Hepatocyte (in vitro differentiated cells): Measurements from ENCODE around the gene FHIP2A. TPM values are rescaled to one million over a fixed set of nuclear protein-coding genes. Genes with fewer than 3 reads are reported as not detected.
"Not testable (repeated sequence)": the region's sequence is repeated elsewhere in the genome, so short reads cannot be mapped to it uniquely, and the experiment has no call there.

ENCODE experiments used
- DNase-seq: peaks from one replicate; pipeline ENCODE4 v3.0.0-alpha.2; 2016; ENCODE audit warnings: low spot score
- H2AFZ ChIP-seq: fragments of 200-600 bp; sonication (generic); 2 replicates; pipeline ENCODE4 v1.6.0; 2016; ENCODE audit warnings: antibody characterized with exemption, mild to moderate bottlenecking
- H3K27ac ChIP-seq: fragments of 200-600 bp; sonication (generic); 2 replicates; pipeline ENCODE4 v1.5.1; 2016; ENCODE audit warnings: mild to moderate bottlenecking
- H3K27me3 ChIP-seq: fragments of 200-600 bp; sonication (generic); 2 replicates; pipeline ENCODE4 v1.6.1; 2016
- H3K36me3 ChIP-seq: fragments of 200-600 bp; sonication (generic); replicated peaks from 2 replicates; pipeline ENCODE4 v1.5.1; 2016; ENCODE audit warnings: low read depth; ENCODE audit not compliant: insufficient read depth
- H3K4me1 ChIP-seq: fragments of 200-600 bp; sonication (generic); 2 replicates; pipeline ENCODE4 v1.5.1; 2016; ENCODE audit warnings: mild to moderate bottlenecking, moderate library complexity; ENCODE audit not compliant: insufficient read depth
- H3K4me2 ChIP-seq: fragments of 200-600 bp; sonication (generic); 2 replicates; pipeline ENCODE4 v1.6.0; 2016
- H3K4me3 ChIP-seq: fragments of 200-600 bp; sonication (generic); 2 replicates; pipeline ENCODE4 v1.5.1; 2016; ENCODE audit warnings: mild to moderate bottlenecking
- H3K79me2 ChIP-seq: fragments of 200-600 bp; sonication (generic); 2 replicates; pipeline ENCODE4 v1.6.0; 2017; ENCODE audit warnings: mild to moderate bottlenecking
- H3K9me2 ChIP-seq: fragments of 200-600 bp; sonication (generic); replicated peaks from 2 replicates; pipeline ENCODE4 v1.6.0; 2017; ENCODE audit warnings: mild to moderate bottlenecking; ENCODE audit not compliant: insufficient read depth
- H3K9me3 ChIP-seq: fragments of 200-600 bp; sonication (generic); 2 replicates; pipeline ENCODE4 v1.5.1; 2016; ENCODE audit warnings: low read depth, mild to moderate bottlenecking
- H4K20me1 ChIP-seq: fragments of 200-600 bp; sonication (generic); 2 replicates; pipeline ENCODE4 v1.6.0; 2016; ENCODE audit warnings: mild to moderate bottlenecking; ENCODE audit not compliant: insufficient read depth, poor library complexity, severe bottlenecking
- EZH2 ChIP-seq: fragments of 200-600 bp; sonication (generic); IDR thresholded peaks from 2 replicates; pipeline ENCODE4 v1.6.1; 2016; ENCODE audit warnings: antibody characterized with exemption, mild to moderate bottlenecking, borderline replicate concordance
- EZH2phosphoT487 ChIP-seq: fragments of 200-600 bp; sonication (generic); IDR thresholded peaks from one replicate; pipeline ENCODE4 v1.6.1; 2018; ENCODE audit warnings: antibody characterized with exemption, mild to moderate bottlenecking, low read depth, moderate library complexity; ENCODE audit not compliant: unreplicated experiment, severe bottlenecking
- WGBS: methylation state at CpG from one replicate; pipeline ENCODE4 v1.1.6; 2016; ENCODE audit warnings: low lambda C conversion rate; ENCODE audit errors: missing lambda C conversion rate; 5-methylcytosine and 5-hydroxymethylcytosine counted together
- polyA plus RNA-seq: library from polyadenylated mRNA; unstranded; fragments of >200 nt; fragmentation: Nextera tagmentation; extraction: Ambion mirVana; gene quantifications from 2 replicates; pipeline ENCODE4 v1.2.1, GENCODE V29; 2016
- total RNA-seq: library from RNA; depleted of rRNA; stranded (reverse); fragments of >200 nt; gene quantifications from 2 replicates; pipeline ENCODE4 v1.2.3, GENCODE V29; 2014
- TF ChIP-seq, protein P1 (sequence below): fragments of 200-600 bp; sonication (generic); IDR thresholded peaks from 2 replicates; pipeline ENCODE4 v1.5.1; 2016; ENCODE audit warnings: antibody characterized with exemption, mild to moderate bottlenecking; ENCODE audit not compliant: poor library complexity

The FHIP2A gene
- total and polyA plus RNA-seq, 2 experiments from 2014 or later, result 9.5 to 24.6 TPM

DNA sequence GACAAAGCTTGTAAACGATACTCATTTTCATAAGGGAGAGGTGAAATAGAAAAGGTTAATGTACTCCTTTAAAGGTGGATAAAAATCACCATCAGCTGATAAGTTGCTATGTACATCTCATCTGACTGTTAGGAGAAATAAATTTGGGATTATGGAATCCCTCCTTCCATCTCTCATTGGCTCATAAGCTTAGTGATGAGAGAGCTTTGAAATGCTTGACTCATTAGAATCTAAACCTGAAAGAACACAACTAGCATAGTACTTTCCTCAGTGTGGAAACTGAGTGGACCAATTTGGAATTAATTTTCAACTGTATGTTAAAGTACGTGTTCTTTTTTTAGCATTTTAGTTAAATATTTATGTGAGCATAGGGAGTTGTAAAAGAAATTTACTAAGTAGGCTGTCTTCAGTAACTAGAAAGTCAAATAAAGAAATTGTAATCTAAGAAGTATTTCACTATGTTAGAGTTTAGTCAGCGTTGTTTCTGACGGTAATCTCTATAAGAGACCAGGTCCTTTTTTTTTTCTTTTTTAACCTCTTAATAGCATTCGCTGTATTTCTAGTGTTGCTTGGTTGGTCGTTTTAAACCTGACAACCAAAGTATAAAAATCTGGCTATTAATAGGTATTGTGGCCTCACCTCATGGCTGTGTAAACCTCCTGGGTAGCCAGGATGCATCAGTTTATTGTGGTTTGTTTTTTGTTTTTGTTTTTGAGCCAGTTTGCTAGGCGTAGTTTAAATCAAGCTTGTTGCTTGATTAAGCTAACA is 34.4 kb downstream of the FHIP2A start:
- no peaks in the 10 kb centered on the region for H3K79me2 ChIP-seq
- H4K20me1 ChIP-seq, result no peaks in the 10 kb centered on the region
- no peak for DNase-seq
- no peak overlapping the region for H3K4me2 ChIP-seq
- no peaks in the 10 kb centered on the region for H3K9me3 ChIP-seq
- no peak overlapping the region for H3K4me3 ChIP-seq
- TF ChIP-seq EZH2, result no peak
- TF ChIP-seq EZH2phosphoT487, result no peak
- TF ChIP-seq, protein P1, sequence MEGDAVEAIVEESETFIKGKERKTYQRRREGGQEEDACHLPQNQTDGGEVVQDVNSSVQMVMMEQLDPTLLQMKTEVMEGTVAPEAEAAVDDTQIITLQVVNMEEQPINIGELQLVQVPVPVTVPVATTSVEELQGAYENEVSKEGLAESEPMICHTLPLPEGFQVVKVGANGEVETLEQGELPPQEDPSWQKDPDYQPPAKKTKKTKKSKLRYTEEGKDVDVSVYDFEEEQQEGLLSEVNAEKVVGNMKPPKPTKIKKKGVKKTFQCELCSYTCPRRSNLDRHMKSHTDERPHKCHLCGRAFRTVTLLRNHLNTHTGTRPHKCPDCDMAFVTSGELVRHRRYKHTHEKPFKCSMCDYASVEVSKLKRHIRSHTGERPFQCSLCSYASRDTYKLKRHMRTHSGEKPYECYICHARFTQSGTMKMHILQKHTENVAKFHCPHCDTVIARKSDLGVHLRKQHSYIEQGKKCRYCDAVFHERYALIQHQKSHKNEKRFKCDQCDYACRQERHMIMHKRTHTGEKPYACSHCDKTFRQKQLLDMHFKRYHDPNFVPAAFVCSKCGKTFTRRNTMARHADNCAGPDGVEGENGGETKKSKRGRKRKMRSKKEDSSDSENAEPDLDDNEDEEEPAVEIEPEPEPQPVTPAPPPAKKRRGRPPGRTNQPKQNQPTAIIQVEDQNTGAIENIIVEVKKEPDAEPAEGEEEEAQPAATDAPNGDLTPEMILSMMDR, result no peak
- H3K36me3 ChIP-seq, result no peaks in the 10 kb centered on the region
- no peaks in the 10 kb centered on the region for H3K9me2 ChIP-seq
- H3K27ac ChIP-seq, result peak overlapping the region; percentile 71
- WGBS, result 84% methylated on average over 7 of the region's 7 CpGs
- H3K27me3 ChIP-seq, result no peaks in the 10 kb centered on the region
- no peak overlapping the region for H2AFZ ChIP-seq
- H3K4me1 ChIP-seq, result no peaks in the 10 kb centered on the region

DNA sequence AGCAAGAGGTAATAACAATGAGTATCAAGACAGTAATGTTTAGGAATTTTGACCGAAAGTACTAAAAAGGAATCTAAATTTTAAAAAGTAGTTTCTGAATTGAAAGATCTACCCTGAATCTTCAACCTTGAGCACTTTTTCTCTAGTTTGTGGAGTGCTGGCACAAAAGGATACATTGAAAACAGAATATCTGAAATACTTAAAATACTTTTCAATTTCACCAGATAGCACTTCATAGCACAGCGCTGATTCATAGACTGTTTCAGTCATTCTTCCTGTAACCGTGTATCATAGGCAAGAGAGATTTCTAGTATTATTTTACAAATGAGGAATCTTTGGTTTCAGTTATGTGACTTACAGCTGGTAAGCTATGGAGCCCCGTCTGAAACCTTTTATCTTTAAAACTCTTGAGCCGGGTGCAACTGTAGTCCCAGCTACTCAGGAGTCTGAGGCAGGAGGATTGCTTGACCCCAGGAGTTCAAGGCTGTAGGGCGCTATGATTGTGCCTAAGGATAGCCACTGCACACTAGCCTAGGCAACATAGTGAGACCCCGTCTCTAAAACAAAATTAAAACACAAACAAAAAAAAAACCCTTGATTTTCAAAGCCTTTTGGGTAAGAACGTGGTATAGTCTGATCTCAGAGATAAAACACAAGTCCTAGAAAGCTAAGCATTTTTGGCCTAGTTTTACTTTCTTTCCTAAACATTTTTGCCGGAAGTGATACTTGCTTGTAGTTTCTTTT is 35.1 kb downstream of the FHIP2A start:
- Histone ChIP-seq H3K9me2 (no peaks in the 10 kb centered on the region), H3K27ac (peak overlapping the region; percentile 71), H3K4me1 (no peaks in the 10 kb centered on the region), H3K4me3 (no peak overlapping the region), H3K79me2 (no peaks in the 10 kb centered on the region), H2AFZ (no peak overlapping the region), H3K9me3 (no peaks in the 10 kb centered on the region), H3K27me3 (no peaks in the 10 kb centered on the region), H3K4me2 (no peak overlapping the region), H3K36me3 (no peaks in the 10 kb centered on the region), H4K20me1 (no peaks in the 10 kb centered on the region)
- 91% methylated on average over 9 of the region's 9 CpGs for WGBS
- TF ChIP-seq, protein P1, result no peak
- TF ChIP-seq EZH2phosphoT487 (no peak), EZH2 (no peak)
- no peak for DNase-seq

DNA sequence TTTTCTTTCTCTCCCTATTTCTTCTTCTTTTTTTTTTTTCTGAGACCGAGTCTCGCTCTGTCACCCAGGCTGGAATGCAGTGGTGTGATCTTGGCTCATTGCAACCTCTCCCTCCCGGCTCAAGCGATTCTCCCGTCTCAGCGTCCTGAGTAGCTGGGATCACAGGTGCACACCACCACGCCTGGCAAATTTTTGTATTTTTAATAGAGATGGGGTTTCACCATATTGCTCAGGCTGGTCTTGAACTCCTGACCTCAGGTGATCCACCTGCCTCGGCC is 35.6 kb downstream of the FHIP2A start:
- not testable (repeated sequence) for H4K20me1 ChIP-seq, DNase-seq, H2AFZ ChIP-seq, H3K79me2 ChIP-seq, H3K4me2 ChIP-seq, H3K9me3 ChIP-seq, H3K4me3 ChIP-seq, H3K4me1 ChIP-seq, H3K36me3 ChIP-seq, H3K27me3 ChIP-seq, H3K9me2 ChIP-seq
- H3K27ac ChIP-seq, result peak overlapping the region; percentile 71
- WGBS, result 93% methylated on average over 8 of the region's 8 CpGs

DNA sequence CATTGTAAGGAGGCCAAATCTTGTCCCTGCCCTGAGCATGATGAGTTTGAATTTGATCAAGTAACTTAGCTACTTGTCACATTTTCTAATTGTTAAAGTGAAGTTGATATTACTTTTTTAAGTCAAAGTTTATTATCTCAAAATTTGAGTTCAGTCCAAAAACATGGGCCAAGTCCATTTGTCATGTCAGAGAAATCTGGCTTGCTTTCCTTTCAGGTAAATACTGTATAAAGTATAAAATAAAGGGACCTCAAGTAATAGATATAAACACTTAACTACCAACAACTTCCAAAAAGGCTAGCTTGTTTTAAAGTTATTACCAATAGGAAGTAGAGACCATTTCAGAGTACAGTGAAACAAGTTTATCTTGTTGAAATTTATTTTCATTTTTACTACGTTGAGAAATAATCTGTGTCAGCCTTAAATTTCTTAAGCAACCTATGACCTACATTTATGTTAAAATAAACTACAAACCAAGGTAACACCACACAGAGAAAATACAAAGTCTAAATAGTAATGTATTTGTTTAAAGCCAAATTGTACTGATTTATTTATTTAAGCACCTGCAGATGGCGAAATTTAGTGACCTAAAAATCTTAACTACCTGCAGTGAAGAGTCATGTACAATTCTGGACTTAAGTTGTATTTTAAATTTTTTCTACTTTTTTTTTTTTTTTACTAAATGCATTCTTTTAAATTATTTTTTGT is 36.5 kb downstream of the FHIP2A start:
- 57% methylated on average over 2 of the region's 2 CpGs for WGBS
- Histone ChIP-seq H3K36me3 (no peaks in the 10 kb centered on the region), H3K4me3 (no peak overlapping the region), H3K4me1 (no peaks in the 10 kb centered on the region), H2AFZ (no peak overlapping the region), H3K79me2 (no peaks in the 10 kb centered on the region), H3K9me2 (no peaks in the 10 kb centered on the region), H3K27me3 (no peaks in the 10 kb centered on the region), H3K4me2 (no peak overlapping the region), H3K27ac (no peak overlapping the region), H3K9me3 (no peaks in the 10 kb centered on the region), H4K20me1 (no peaks in the 10 kb centered on the region)
- TF ChIP-seq, protein P1, result no peak
- no peak for TF ChIP-seq EZH2
- TF ChIP-seq EZH2phosphoT487, result no peak
- DNase-seq, result no peak
